Caco-2 (cell line): Measurements from ENCODE around the gene RRAD. TPM values are rescaled to one million over a fixed set of nuclear protein-coding genes. Genes with fewer than 3 reads are reported as not detected.

Source experiments
- BruUV-seq: library from RNA; stranded (reverse); fragments of 400-500 nt; replicated peaks from 2 replicates; lab custom pipeline; 2021; lab: Mats Ljungman, UMichigan
- CTCF ChIA-PET: fragments of 300-600 bp; sonication (Branson Sonifier 250); formaldehyde crosslinking; loops from one replicate; lab custom pipeline; 2022; ENCODE audit warnings: antibody characterized with exemption; lab: Charles Lee
- POLR2A ChIA-PET: fragments of 300-600 bp; sonication (Branson Sonifier 250); formaldehyde crosslinking; loops from one replicate; lab custom pipeline; 2022; ENCODE audit warnings: antibody characterized with exemption; lab: Charles Lee
- DNase-seq, 2 experiments: peaks; one replicate each; pipeline versions ENCODE4 v3.0.0 to v3.0.0-alpha.2; 2020 to 2022
- H3K27me3 ChIP-seq: replicated peaks from 2 replicates; pipeline ENCODE4 v1.6.0; 2011; ENCODE audit warnings: low read length; ENCODE audit not compliant: control insufficient read depth, insufficient read depth
- H3K36me3 ChIP-seq: 2 replicates; pipeline ENCODE4 v1.5.1; 2011; ENCODE audit warnings: low read length; ENCODE audit not compliant: control insufficient read depth, insufficient read depth
- H3K4me1 ChIP-seq: fragments of 250-450 bp; sonication (Bioruptor Pico); 2 replicates; pipeline ENCODE4 v1.5.1; 2020; ENCODE audit warnings: mild to moderate bottlenecking
- H3K4me3 ChIP-seq: 2 replicates; pipeline ENCODE4 v1.5.1; 2011; ENCODE audit warnings: low read depth, mild to moderate bottlenecking, control low read depth, low read length
- H3K9me3 ChIP-seq: fragments of 250-450 bp; sonication (Bioruptor Pico); 2 replicates; pipeline ENCODE4 v1.5.1; 2020; ENCODE audit warnings: mild to moderate bottlenecking, moderate library complexity
- H3K27ac Mint-ChIP-seq: one replicate; pipeline ENCODE4 v1.8.0; 2022; ENCODE audit warnings: mixed read lengths; ENCODE audit not compliant: unreplicated experiment
- H3K27me3 Mint-ChIP-seq: one replicate; pipeline ENCODE4 v1.8.0; 2022; ENCODE audit warnings: mixed read lengths; ENCODE audit not compliant: insufficient read depth, unreplicated experiment
- H3K36me3 Mint-ChIP-seq: one replicate; pipeline ENCODE4 v1.8.0; 2022; ENCODE audit warnings: mild to moderate bottlenecking, mixed read lengths; ENCODE audit not compliant: insufficient read depth, unreplicated experiment
- H3K4me1 Mint-ChIP-seq: one replicate; pipeline ENCODE4 v1.8.0; 2022; ENCODE audit warnings: low read depth, mixed read lengths; ENCODE audit not compliant: unreplicated experiment
- H3K4me3 Mint-ChIP-seq: one replicate; pipeline ENCODE4 v1.8.0; 2022; ENCODE audit warnings: mild to moderate bottlenecking, moderate library complexity, mixed read lengths; ENCODE audit not compliant: unreplicated experiment
- H3K9me3 Mint-ChIP-seq: one replicate; pipeline ENCODE4 v1.8.0; 2022; ENCODE audit warnings: mixed read lengths; ENCODE audit not compliant: unreplicated experiment
- intact Hi-C: fragments of 100-400 bp; cut with micrococcal nuclease; formaldehyde crosslinking; loops from one replicate; pipeline ENCODE4 v1.10.0; 2022; ENCODE audit not compliant: unreplicated experiment
- total RNA-seq: library from RNA; stranded (reverse); gene quantifications from 2 replicates; pipeline ENCODE4 v1.2.3, GENCODE V29; 2022
- TF ChIP-seq, protein P1 (sequence below), 2 experiments: fragments of 200-600 bp in 1 of 2; IDR thresholded peaks; 1 replicate in 1 of 2; 2 replicates in 1 of 2; pipeline versions ENCODE4 v1.5.1 to v1.8.0; 2011 to 2022; ENCODE audit warnings: antibody characterized with exemption in 1 of 2, control low read depth in 1 of 2, inconsistent platforms in 1 of 2, low read depth in 1 of 2, low read length in 1 of 2, mild to moderate bottlenecking in 1 of 2, moderate library complexity in 1 of 2; ENCODE audit not compliant: insufficient read depth in 1 of 2, severe bottlenecking in 1 of 2, unreplicated experiment in 1 of 2

The RRAD gene
- total RNA-seq, 1 experiment from 2014 or later = 1.1 TPM

DNA sequence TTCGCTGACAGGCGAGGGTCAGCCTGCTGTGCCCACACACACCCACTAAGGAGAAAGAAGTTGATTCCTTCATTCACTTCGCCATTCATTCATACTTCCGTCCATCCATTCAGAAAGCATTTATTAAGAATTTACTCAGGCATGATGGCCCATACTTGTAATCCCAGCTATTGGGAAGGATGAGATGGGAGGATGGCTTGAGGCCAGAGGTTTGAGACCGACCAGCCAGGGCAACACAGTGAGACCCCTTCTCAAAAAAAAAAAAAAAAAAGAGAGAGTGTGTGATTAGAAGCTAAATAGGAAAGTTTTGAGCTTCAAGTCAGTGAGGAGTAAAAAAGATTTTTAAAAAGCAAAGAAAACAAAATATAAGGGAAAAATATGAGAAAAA, 18.7 kb upstream of the RRAD start:
- H3K27ac Mint-ChIP-seq = no peak overlapping the region
- intact Hi-C loops = no loop called here
- Histone ChIP-seq H3K9me3 (no peaks in the 10 kb centered on the region), H3K4me3 (no peak overlapping the region), H3K36me3 (peaks cover 6% of the 10 kb centered on the region), H3K4me1 (no peaks in the 10 kb centered on the region), H3K27me3 (no peaks in the 10 kb centered on the region)
- DNase-seq = no peak
- BruUV-seq = no TSS peak
- no peaks in the 10 kb centered on the region for H3K4me1 Mint-ChIP-seq
- ChIA-PET POLR2A (no interaction called here), CTCF (interaction anchor here (0.6 to 1.6 kb wide), 3 partner anchors 10 to 75 kb away, joined by 3 to 5 read pairs (median 4); no protein-coding TSS in a partner anchor)
- H3K27me3 Mint-ChIP-seq = no peaks in the 10 kb centered on the region
- no peaks in the 10 kb centered on the region for H3K9me3 Mint-ChIP-seq
- H3K36me3 Mint-ChIP-seq = peaks cover 26% of the 10 kb centered on the region
- H3K4me3 Mint-ChIP-seq = no peak overlapping the region
- TF ChIP-seq, protein P1, sequence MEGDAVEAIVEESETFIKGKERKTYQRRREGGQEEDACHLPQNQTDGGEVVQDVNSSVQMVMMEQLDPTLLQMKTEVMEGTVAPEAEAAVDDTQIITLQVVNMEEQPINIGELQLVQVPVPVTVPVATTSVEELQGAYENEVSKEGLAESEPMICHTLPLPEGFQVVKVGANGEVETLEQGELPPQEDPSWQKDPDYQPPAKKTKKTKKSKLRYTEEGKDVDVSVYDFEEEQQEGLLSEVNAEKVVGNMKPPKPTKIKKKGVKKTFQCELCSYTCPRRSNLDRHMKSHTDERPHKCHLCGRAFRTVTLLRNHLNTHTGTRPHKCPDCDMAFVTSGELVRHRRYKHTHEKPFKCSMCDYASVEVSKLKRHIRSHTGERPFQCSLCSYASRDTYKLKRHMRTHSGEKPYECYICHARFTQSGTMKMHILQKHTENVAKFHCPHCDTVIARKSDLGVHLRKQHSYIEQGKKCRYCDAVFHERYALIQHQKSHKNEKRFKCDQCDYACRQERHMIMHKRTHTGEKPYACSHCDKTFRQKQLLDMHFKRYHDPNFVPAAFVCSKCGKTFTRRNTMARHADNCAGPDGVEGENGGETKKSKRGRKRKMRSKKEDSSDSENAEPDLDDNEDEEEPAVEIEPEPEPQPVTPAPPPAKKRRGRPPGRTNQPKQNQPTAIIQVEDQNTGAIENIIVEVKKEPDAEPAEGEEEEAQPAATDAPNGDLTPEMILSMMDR (IDR thresholded peaks at IDR 0.05; ENCODE audit: insufficient read depth in 1 of 2, low read depth in 1 of 2, low read length in 1 of 2, severe bottlenecking in 1 of 2, unreplicated experiment in 1 of 2) = no peak

DNA sequence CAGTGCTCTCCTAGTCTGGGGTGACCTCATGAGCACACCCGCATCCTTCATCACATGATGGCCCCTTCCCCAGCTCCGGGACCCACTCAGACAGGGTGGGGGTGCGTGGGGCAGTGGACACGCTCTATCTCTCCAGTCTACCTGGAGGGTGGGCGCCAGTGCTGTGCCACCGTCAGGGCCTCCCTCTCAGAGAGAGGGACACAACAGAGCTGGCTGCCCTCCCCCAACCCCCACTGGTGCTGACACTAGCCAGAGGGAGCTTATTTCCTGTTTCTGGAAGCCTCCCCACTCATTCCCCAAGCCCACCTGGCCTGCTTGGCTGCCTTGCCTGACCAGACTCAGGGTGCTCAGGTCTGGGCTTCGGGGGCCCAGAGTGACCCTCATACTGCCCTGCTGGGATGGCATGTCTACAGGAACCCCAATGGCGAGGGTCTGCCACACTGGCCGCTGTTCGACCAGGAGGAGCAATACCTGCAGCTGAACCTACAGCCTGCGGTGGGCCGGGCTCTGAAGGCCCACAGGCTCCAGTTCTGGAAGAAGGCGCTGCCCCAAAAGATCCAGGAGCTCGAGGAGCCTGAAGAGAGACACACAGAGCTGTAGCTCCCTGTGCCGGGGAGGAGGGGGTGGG, 18.2 kb upstream of the RRAD start:
- H3K4me1 Mint-ChIP-seq = no peaks in the 10 kb centered on the region
- H3K9me3 Mint-ChIP-seq = no peaks in the 10 kb centered on the region
- no peak overlapping the region for H3K4me3 Mint-ChIP-seq
- TF ChIP-seq, protein P1 (IDR thresholded peaks at IDR 0.05; ENCODE audit: insufficient read depth in 1 of 2, low read depth in 1 of 2, low read length in 1 of 2, severe bottlenecking in 1 of 2, unreplicated experiment in 1 of 2) = no peak
- peaks cover 26% of the 10 kb centered on the region for H3K36me3 Mint-ChIP-seq
- no peak for DNase-seq
- Histone ChIP-seq H3K36me3 (peaks cover 6% of the 10 kb centered on the region), H3K27me3 (no peaks in the 10 kb centered on the region), H3K4me3 (no peak overlapping the region), H3K9me3 (no peaks in the 10 kb centered on the region), H3K4me1 (no peaks in the 10 kb centered on the region)
- no TSS peak for BruUV-seq
- H3K27ac Mint-ChIP-seq = no peak overlapping the region
- H3K27me3 Mint-ChIP-seq = no peaks in the 10 kb centered on the region
- intact Hi-C loops = no loop called here
- POLR2A ChIA-PET = no interaction called here
- CTCF ChIA-PET = interaction anchor here (0.5 to 0.6 kb wide), 2 partner anchors 74 to 222 kb away, joined by 5 to 8 read pairs; no protein-coding TSS in a partner anchor

DNA sequence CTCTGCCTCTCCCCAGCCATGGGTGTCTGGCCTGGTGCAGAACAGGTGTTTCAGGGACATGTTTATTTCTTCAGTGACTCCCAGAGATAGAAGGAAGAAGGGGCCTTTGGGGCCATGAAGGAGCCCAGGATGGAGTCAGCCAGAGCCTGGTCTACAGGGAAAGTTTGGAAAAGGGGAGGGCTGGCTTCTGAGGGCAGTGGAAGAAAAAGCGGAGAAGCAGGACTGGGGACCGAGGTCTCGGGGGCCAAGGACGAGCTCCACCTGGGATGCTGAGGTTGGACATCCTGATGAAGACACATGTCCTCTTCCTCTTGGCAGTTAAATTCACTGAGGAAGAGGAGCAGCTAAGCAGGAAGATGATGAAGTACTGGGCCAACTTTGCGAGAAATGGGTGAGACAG, 17.6 kb upstream of the RRAD start:
- H3K9me3 ChIP-seq = no peaks in the 10 kb centered on the region
- H3K36me3 Mint-ChIP-seq = peaks cover 26% of the 10 kb centered on the region
- H3K36me3 ChIP-seq = peaks cover 6% of the 10 kb centered on the region
- H3K4me3 ChIP-seq = no peak overlapping the region
- POLR2A ChIA-PET = no interaction called here
- H3K4me1 ChIP-seq = no peaks in the 10 kb centered on the region
- H3K27me3 Mint-ChIP-seq = no peaks in the 10 kb centered on the region
- no peak overlapping the region for H3K27ac Mint-ChIP-seq
- H3K27me3 ChIP-seq = no peaks in the 10 kb centered on the region
- DNase-seq = no peak
- no TSS peak for BruUV-seq
- CTCF ChIA-PET = interaction anchor here (0.5 kb wide), 2 partner anchors 196 to 223 kb away, joined by 6 to 8 read pairs; no protein-coding TSS in a partner anchor
- TF ChIP-seq, protein P1 (IDR thresholded peaks at IDR 0.05; ENCODE audit: insufficient read depth in 1 of 2, low read depth in 1 of 2, low read length in 1 of 2, severe bottlenecking in 1 of 2, unreplicated experiment in 1 of 2) = no peak
- no peaks in the 10 kb centered on the region for H3K9me3 Mint-ChIP-seq
- no peak overlapping the region for H3K4me3 Mint-ChIP-seq
- H3K4me1 Mint-ChIP-seq = no peaks in the 10 kb centered on the region
- intact Hi-C loops = no loop called here
